Measurements from ENCODE around the gene PRKCE.

PRKCE gene

GRCh38 chr2:45729753-45730512 is 78.5 kb downstream of the PRKCE start:
- DNase-seq: no peak

- DNase-seq: no peak
Measured at GRCh38 chr2:45731141-45731540, 79.7 kb downstream of the PRKCE start.

DNA sequence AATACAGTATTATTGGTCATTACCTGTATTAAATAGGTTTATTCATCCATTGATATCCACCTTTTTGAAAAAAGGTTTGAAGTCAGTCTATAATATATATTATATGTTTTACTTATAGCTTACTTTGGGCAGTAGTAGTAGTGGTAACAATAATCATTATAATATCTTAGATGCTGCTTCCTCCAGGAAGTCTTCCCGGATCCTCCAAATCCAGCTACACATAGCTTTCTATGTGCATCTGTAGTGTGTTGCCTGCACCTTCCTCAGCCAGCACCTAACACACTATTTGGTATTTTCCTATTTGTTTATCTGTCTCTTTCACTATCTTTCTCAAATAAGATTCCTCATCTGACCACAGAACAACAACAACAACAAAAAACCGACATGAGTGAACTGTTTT is 81.0 kb downstream of the PRKCE start:
- no peak for DNase-seq

- no peak for DNase-seq
Measured at GRCh38 chr2:45732946-45733345, 81.5 kb downstream of the PRKCE start.

DNA sequence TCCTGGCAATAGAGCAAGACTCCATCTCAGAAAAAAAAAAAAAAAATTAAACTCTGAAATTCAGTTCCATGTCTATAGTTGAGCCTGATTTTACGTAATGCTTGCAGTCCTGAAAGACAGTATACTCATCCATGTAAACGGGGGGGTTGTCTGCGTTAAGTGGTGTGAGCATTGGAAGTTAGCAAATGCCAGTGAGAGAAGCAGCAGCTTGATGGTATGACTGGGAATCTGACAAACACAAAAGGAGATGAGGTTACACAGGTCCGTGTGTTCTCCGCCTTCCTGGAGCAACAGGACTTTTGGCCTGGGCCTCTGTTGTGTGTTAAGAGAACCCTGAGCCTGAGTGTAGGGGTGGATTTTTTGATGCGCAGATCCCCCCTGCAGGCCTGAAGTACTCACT is 82.9 kb downstream of the PRKCE start:
- no peak for DNase-seq

GRCh38 chr2:45734952-45735351 is 83.5 kb downstream of the PRKCE start:
- DNase-seq: no peak

- no peak for DNase-seq
Measured at GRCh38 chr2:45736757-45737704, 85.6 kb downstream of the PRKCE start.

DNA sequence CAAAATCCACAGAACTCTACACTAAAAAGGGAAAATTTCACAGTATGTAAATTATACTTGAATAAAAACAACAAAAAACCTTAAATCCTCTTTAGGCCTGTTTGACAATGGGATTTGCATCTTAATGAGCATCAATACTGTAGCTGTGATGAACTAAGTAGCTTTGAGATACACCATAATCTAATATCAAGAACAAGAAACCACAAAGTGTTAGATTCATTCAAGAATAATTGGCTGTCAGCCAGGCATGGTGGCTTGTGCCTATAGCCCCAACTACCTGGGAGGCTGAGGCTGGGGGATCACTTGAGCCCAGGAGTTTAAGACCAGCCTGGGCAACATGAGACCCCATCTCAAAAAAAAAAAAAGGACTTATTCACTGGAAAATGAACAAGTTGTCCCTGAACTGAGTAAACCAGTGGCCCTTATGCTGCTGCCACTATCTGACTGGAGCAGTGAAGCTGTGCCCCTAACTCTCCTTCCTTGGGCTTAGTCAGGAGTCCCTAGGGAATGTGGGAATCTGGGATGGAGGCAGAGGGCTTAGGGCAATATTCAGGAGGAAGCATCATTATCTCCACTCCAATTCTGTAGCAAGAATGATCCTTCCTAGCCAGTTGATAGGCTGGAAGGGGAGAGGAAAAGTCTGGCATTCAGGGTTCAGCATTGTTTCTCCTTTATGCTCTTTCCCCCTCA is 88.5 kb downstream of the PRKCE start:
- no peak for DNase-seq

GRCh38 chr2:45741161-45741850 is 89.8 kb downstream of the PRKCE start:
- DNase-seq: no peak

DNA sequence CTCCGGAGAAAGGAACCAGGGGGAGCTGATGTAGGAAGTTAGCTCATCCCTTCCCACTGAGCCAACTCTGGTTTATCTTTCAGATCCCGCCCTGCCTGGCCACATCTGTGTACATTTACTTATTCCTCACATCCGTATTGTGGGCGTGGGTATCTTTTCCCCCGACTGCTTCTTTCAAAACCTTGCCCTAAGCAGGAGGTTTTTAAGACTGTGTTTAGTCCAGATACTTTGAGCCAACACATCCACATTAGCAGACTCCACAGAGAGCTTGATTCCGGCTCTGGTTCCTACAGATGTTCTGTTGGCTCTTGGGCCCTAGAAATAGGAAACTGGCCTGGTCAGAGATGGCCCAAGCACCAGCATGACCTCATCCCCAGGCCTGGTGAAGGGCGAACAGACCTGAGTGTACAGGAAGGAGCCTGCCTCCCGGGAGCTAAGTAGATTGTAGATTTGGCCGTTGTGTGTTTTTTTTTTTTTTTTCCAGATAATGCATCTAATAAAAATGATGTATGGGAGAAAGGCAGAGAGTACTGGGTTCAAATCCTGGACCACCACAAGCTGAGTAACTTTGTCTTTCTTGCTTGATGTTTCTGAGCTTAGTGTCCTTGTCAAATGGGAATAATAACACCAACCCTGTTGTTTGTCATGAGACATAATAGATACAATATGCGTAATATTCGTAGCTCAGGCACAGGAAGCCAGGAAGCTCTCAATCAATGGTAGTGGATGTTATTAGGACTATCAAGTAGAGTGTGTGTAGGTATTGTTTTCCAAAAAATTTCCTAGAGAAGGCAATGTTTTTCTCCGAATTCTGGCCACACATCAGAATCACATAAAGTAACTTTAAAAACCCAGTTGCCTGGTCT is 92.3 kb downstream of the PRKCE start:
- no peak for DNase-seq

DNA sequence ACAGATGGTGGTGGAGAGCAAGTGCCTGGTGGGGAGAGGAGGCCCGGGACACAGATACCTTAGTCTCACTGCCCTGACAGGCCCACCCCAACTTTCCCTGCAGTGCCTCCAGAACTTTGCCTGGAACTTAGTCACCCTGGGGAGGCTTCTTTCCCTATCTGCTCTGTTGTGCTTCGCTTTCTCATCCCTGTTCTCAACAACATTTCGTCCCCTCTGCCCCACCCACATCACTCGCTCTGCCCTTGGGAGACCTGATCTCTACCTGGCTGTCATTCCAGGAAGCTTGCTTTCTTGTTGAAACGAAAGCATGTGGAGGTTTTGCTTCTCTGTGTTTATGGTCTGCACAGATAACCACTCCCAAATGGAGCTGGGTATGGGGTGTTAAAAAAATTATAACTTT is 93.8 kb downstream of the PRKCE start:
- DNase-seq: no peak

- no peak for DNase-seq
Measured at GRCh38 chr2:45746888-45747287, 95.4 kb downstream of the PRKCE start.

DNA sequence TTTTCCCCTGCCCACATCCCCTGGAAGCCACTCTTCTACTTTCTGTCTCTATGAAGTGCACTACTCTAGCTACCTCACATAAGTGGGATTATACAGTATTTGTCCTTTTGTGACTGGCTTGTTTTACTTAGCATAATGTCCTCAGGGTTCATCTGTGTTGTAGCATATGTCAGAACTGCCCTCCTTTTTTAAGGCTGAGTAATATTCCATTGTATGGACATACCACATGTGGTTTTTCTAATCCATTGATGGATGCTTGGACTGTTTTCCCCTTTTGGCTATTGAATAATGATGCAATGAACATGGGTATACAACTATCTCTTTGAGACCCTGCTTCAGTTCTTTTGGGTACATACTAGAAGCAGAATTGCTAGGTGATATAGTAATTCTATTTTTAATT is 95.9 kb downstream of the PRKCE start:
- no peak for DNase-seq

GRCh38 chr2:45748239-45748638 is 96.8 kb downstream of the PRKCE start:
- DNase-seq: no peak

- DNase-seq: no peak
Measured at GRCh38 chr2:45750001-45750400, 98.5 kb downstream of the PRKCE start.

- no peak for DNase-seq
Measured at GRCh38 chr2:45750484-45750883, 99.0 kb downstream of the PRKCE start.

DNA sequence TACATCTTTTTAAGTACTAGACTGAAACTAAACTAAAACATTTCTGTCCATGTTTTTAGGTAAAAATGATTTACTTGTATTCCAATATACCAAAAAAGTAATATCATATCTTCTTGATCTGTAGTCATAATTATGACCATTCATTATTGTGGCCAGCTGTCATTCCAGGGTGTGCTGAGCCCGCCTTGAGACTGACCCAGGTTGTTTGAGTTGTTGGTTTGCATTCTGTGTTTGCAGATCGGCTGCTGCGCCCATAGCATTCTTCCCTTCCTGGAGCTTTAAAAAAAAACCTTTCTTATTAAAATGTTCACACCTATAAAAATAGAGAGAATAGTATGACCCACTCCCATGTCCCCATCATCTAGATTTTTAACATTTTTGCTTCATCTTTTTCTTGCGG is 101.9 kb downstream of the PRKCE start:
- DNase-seq: no peak

GRCh38 chr2:45754131-45755010 is 102.9 kb downstream of the PRKCE start:
- no peak for DNase-seq

GRCh38 chr2:45755585-45756335 is 104.3 kb downstream of the PRKCE start:
- no peak for DNase-seq

GRCh38 chr2:45758018-45758417 is 106.5 kb downstream of the PRKCE start:
- no peak for DNase-seq
